Rectal smooth muscle tissue (tissue), 1 donor: ENCODE results near the gene PTGR1.
"Not testable (repeated sequence)": the region's sequence is repeated elsewhere in the genome, so short reads cannot be mapped to it uniquely, and the experiment has no call there.

Experiments used
- H3K27ac ChIP-seq: one replicate; pipeline ENCODE4 v1.7.0; 2013; ENCODE audit warnings: low read depth, low read length, inconsistent platforms
- H3K27me3 ChIP-seq: one replicate; pipeline ENCODE4 v1.7.0; 2013; ENCODE audit warnings: low read length; ENCODE audit not compliant: control insufficient read depth, insufficient read depth
- H3K36me3 ChIP-seq: one replicate; pipeline ENCODE4 v1.7.0; 2013; ENCODE audit warnings: low read length; ENCODE audit not compliant: control insufficient read depth, insufficient read depth
- H3K4me1 ChIP-seq: one replicate; pipeline ENCODE4 v1.7.0; 2013; ENCODE audit warnings: low read length; ENCODE audit not compliant: control insufficient read depth, insufficient read depth
- H3K4me3 ChIP-seq: one replicate; pipeline ENCODE4 v1.7.0; 2013; ENCODE audit warnings: low read length
- H3K9ac ChIP-seq: one replicate; pipeline ENCODE4 v1.7.0; 2013; ENCODE audit warnings: low read length

PTGR1 gene

DNA sequence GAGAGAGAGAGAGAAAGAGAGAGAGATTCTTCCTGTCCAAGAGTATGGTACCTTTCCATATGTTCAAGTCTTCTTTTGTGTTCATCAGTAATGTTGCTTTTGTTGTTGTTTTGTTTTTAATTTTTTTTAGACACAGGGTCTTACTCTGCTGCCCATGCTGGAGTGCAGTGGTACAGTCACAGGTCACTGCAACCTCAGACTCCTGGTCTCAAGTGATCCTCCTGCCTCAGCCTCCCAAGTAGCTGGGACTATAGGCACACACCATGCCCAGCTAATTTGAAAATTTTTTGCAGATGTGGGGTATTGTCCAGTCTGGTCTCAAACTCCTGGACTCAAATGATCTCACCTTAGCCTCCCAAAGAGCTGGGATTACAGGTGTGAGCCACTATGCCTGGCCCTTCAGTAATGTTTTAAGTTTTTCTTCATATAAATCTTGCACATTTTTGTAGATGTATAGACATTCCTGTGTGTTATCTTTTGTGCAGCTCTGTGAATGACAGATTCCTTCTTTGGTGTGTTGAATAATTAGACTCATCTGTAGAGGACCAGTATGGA is 38.2 kb downstream of the PTGR1 start:
- Histone ChIP-seq H3K36me3 (peaks cover 7% of the 10 kb centered on the region), H3K27me3 (no peaks in the 10 kb centered on the region), H3K27ac (no peak overlapping the region), H3K4me3 (no peak overlapping the region), H3K9ac (no peak overlapping the region), H3K4me1 (no peaks in the 10 kb centered on the region)

DNA sequence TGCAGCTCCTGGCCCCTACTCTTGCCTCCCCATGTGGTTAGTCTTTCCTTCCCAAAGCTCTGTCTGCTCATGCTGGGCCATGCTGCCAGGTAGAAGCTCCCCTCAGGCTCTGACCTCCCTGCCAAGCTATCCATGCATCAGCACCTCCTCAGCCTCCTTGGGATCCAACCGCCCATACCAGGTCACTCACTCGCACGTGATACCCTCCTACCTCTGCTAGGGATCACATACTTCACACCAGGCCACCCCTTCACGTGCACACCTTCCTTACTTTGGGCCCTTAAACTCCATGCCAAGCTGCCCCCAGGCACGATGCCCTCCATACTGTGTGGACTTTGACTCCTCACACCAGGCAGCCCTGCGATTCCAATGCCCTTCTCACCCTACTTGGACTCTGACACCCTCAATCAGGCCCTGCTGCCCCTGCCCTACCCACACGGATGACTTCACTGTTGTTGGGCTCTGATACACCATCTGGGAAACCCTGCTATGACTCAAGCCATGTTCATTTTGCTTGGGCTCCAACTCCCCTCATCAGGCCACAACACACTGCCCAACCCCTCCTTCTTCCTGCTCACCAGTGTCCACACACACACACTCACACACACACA is 40.3 kb downstream of the PTGR1 start:
- Histone ChIP-seq H3K36me3 (peaks cover 4% of the 10 kb centered on the region), H3K27ac (no peak overlapping the region), H3K4me1 (no peaks in the 10 kb centered on the region), H3K27me3 (no peaks in the 10 kb centered on the region), H3K9ac (no peak overlapping the region), H3K4me3 (no peak overlapping the region)

DNA sequence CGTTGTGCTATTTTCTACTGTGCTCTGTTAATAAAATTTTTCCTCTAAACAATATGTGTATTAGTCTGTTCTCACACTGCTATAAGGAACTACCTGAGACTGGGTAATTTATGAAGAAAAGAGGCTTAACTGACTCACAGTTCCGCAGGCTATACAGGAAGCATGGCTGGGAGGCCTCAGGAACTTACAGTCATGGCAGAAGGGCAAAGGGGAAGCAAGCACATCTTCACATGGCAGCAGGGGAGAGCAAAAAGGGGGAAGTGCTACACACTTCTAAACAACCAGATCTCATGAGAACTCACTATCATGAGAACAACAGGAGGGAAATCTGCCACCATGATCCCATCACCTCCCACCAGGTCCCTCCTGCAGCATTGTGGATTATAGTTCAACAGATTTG is 44.0 kb downstream of the PTGR1 start:
- not testable (repeated sequence) for H3K27me3 ChIP-seq, H3K27ac ChIP-seq, H3K4me1 ChIP-seq, H3K9ac ChIP-seq, H3K36me3 ChIP-seq, H3K4me3 ChIP-seq

DNA sequence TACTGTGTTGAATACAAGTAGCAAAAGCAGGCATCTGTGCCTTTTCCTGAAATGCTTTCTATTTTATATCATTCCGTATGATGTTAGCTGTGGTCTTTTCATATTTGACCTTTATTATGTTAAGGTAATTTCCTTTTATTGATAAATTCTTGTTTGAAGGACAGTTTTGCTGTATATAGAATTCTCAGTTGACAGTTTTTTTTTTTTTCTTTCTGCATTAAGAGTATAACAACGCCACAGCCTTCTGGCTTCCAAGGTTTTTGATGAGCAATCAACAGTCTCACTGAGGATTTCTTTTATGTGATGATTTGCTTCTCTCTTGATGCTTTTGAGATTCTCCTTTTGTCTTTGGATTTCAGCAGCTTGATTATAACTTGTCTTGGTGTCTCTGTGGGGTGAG is 50.8 kb downstream of the PTGR1 start:
- Histone ChIP-seq H3K4me3 (no peak overlapping the region), H3K27me3 (no peaks in the 10 kb centered on the region), H3K27ac (no peak overlapping the region), H3K9ac (no peak overlapping the region), H3K4me1 (no peaks in the 10 kb centered on the region), H3K36me3 (peaks cover 6% of the 10 kb centered on the region)

DNA sequence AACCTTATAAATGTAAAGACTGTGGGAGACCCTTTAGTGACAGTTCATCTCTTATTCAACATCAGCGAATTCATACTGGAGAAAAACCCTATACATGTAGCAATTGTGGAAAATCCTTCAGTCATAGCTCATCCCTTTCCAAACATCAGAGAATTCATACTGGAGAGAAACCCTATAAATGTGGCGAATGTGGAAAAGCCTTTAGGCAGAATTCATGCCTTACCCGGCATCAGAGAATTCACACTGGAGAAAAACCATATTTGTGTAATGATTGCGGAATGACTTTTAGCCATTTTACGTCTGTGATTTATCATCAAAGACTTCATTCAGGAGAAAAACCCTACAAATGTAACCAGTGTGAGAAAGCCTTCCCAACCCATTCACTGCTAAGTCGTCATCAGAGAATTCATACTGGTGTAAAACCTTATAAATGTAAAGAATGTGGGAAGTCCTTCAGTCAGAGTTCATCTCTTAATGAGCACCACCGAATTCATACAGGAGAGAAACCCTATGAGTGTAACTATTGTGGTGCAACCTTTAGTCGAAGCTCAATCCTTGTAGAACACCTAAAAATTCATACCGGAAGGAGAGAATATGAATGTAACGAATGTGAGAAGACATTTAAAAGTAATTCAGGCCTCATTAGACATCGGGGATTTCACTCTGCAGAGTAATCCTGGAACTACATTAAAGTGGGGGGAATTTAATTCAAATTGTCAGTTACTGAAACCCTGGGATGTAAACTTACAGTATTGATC is 56.8 kb downstream of the PTGR1 start:
- Histone ChIP-seq H3K9ac (no peak overlapping the region), H3K27me3 (no peaks in the 10 kb centered on the region), H3K4me3 (no peak overlapping the region), H3K36me3 (peaks cover 11% of the 10 kb centered on the region), H3K4me1 (no peaks in the 10 kb centered on the region), H3K27ac (no peak overlapping the region)

DNA sequence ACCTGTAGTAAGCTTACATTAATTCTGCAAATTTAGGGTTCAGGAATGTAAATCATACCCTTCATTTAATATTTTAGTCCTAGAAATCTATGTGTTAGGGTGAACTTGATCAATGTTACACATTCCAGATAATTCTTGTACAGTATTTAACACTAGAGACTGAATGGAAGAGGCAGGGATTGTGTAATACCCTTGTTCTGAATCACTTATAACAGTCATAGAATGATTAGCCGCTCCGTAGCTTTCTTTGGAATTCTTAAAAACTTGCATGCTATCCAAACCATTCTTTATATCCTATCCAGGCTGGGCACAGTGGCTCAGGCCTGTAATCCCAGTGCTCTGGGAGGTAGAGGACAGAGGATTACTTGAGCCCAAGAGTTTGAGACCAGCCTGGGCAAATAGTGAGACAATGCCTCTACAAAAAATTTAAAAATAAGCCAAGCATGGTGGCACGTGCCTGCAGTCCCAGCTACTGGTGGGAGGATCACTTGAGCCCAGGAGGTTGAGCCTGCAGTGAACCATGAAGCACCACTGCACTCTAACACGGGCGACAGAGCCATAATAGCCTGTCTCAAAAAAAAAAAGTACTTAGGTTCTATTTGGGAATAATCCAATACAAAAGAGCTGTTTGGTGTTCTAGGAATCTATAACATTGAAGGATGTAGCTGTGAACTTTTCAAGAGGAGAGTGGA is 66.2 kb downstream of the PTGR1 start:
- no peak overlapping the region for H3K4me3 ChIP-seq
- H3K27ac ChIP-seq, result no peak overlapping the region
- peaks cover 22% of the 10 kb centered on the region for H3K36me3 ChIP-seq
- no peaks in the 10 kb centered on the region for H3K27me3 ChIP-seq
- H3K9ac ChIP-seq, result no peak overlapping the region
- no peaks in the 10 kb centered on the region for H3K4me1 ChIP-seq

DNA sequence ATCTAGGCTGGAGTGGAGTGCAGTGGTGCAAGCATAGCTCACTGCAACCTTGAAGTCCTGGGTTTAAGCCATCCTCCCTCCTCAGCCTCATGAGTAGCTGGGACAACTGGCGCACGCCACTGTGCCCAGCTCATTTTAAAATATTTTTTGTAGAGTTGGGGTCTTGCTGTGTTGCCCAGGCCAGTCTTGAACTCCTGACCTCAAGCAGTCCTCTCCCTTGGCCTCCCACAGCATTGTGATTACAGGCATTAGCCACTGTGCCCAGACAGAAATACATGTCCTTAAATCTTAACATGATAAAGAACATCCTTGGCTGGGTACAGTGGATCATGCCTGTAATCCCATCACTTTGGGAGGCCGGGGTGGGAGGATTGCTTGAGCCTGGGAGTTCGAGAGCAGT is 67.7 kb downstream of the PTGR1 start:
- Histone ChIP-seq H3K4me1 (no peaks in the 10 kb centered on the region), H3K4me3 (no peak overlapping the region), H3K27ac (no peak overlapping the region), H3K9ac (no peak overlapping the region), H3K36me3 (peaks cover 22% of the 10 kb centered on the region), H3K27me3 (no peaks in the 10 kb centered on the region)

DNA sequence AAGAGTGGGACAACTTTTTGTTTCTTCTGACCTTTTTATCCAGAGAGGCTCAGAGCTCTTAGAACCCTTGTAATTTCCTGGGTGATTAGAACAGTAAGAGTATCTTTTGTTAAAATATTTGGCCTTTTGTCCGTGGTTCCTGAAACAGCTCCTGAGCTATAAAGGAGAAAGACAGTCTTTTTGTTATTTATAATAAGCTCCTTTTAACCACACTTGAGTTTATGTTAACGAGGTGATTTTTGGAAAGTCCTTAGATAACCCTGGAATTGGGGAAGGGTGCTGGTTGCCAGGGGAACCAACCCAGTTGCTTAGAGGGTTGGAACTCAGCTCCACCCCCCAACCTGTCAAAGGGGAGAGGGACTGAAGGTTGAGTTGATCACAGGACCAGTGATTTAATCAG is 69.7 kb downstream of the PTGR1 start:
- Histone ChIP-seq H3K27ac (no peak overlapping the region), H3K36me3 (peaks cover 17% of the 10 kb centered on the region), H3K4me1 (peaks cover 5% of the 10 kb centered on the region), H3K4me3 (no peak overlapping the region), H3K9ac (no peak overlapping the region), H3K27me3 (peaks cover 5% of the 10 kb centered on the region)

DNA sequence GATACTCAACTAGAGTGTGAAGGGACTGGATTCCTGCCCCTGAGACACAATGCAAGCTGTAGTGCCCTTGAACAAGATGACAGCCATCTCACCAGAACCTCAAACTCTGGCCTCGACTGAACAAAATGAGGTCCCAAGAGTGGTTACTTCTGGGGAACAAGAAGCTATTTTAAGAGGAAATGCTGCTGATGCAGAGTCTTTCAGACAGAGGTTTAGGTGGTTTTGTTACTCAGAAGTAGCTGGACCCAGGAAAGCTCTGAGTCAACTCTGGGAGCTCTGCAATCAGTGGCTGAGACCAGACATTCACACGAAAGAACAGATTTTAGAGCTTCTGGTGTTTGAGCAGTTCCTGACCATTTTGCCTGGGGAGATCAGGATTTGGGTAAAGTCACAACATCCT is 72.1 kb downstream of the PTGR1 start:
- H3K27me3 ChIP-seq, result peaks cover 5% of the 10 kb centered on the region

DNA sequence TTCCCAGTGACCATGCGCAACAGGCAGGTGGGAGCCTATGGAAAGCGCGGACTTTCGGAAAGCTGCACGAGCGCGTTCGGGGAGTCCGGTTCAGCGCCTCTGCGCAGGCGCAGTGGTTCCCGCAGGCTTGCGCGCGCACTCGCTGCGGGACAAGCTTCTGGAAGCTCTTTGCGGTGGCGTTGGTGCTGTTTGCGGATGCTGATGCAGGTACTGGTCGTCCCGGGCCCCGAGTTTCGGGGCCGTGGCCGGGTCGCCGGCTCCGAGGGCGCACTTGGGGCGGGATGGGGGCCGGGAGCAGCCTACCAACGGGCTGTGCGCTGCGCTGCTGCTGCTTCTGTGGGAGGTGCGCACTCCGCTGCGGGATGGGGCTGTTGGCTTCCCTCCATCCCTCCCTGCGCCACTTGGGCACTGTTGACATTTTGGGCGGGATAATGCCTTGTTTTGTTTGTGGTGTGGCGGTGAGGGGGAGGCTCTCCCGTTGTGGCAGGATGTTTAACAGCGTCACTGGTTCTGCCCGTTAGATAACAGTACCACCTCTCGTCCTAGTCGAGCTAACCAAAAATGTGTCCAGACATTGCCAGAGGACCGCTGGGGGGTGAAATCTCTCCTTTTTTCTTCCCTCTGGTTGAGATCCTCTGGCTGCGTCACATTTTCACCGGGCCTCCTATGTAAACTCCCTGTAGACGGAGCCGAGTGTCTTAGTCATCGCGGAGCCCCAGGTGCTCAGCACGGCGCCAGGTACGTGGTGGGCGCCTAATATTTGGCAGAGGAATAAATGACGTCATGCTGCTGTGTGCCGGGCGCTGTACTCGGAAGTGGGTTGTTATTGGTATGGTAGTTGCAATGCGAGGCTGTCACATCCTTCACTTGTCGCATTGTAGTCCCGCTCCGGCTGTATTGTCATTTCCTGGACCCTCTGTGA is 74.1 kb downstream of the PTGR1 start, which contains the start of gene ZNF483:
Gene ZNF483 (plus strand): TSS at position 124 of the 922 bp plus-strand sequence. CDS start 2,217 bp downstream, outside the sequence.
- Histone ChIP-seq H3K9ac (peak within 1 kb of the TSS; percentile 78), H3K27ac (peak within 1 kb of the TSS; percentile 67), H3K4me3 (peak within 1 kb of the TSS; percentile 99), H3K27me3 (peaks cover 5% of the 10 kb centered on the region), H3K4me1 (peaks cover 5% of the 10 kb centered on the region), H3K36me3 (peaks cover 2% of the 10 kb centered on the region)

More for the DNA sequence above, 72.1 kb downstream of the PTGR1 start:
- Histone ChIP-seq H3K4me3 (no peak overlapping the region), H3K36me3 (peaks cover 7% of the 10 kb centered on the region), H3K9ac (no peak overlapping the region), H3K27ac (no peak overlapping the region), H3K4me1 (peaks cover 5% of the 10 kb centered on the region)

DNA sequence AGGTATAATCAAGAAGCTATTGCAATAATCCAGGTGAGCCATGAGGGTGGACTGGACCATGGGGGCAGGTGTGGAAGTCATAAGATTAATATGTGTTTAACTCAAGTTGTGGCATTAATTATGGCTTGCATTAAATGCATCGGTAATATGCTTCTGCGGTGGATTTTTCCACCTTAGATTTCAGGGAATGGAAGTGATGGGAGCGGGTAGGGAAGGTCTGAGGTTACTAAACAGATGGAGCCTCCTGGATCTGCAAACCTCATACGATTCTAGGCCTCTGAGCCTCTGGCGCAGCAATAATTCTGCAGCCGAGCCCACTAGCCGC is 74.8 kb downstream of the PTGR1 start:
- Histone ChIP-seq H3K27me3 (peaks cover 5% of the 10 kb centered on the region), H3K36me3 (no peaks in the 10 kb centered on the region), H3K4me3 (peak overlapping the region; percentile 99), H3K9ac (no peak overlapping the region), H3K4me1 (peaks cover 5% of the 10 kb centered on the region), H3K27ac (no peak overlapping the region)

DNA sequence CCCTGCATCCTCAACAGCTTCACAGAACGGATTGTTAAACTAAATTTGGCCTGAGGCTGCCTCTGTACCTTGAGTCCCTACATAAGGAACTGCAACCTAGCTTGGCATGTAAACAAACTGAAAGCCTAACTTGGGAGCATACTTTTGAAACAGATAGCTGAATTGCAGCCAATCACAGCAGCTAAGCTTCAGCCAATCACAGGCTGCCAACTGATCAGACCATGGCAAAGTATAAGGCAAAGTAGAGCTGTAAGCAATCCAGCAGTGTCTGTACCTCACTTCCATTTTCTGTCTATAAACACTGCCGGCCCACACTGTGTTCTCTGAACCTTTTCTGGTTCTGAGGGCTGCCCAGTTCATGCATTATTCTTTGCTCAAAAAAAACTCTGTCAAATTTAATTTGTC is 83.4 kb downstream of the PTGR1 start:
- Histone ChIP-seq H3K27ac (no peak overlapping the region), H3K9ac (no peak overlapping the region), H3K4me3 (no peak overlapping the region), H3K4me1 (no peaks in the 10 kb centered on the region), H3K36me3 (no peaks in the 10 kb centered on the region), H3K27me3 (no peaks in the 10 kb centered on the region)
